SK-N-SH (cell line): ENCODE results near the gene POLR1C.

Experiments
- SIN3A ChIP-seq: IDR thresholded peaks from 2 replicates; pipeline ENCODE4 v1.6.1; 2012; ENCODE audit warnings: low read depth, mild to moderate bottlenecking, low read length, moderate library complexity, borderline replicate concordance
- TF ChIP-seq, protein P1 (sequence below): IDR thresholded peaks from 2 replicates; pipeline ENCODE4 v1.4.0; 2012; ENCODE audit warnings: low read depth

DNA sequence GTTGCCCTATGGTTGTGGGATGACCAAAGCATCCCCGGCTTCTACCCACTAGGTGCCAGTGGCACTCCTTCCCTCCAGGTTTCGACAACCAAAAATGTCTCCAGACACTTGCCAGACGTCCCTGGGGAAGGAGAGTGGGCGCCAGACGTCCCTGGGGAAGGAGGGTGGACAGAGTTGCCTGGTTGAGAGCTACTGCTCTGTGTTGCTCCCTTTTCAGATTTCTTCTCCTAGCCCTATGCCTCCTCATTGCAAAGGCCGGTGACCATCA lies 19.8 kb upstream of the POLR1C start:
- TF ChIP-seq SIN3A, result no peak
- TF ChIP-seq, protein P1, sequence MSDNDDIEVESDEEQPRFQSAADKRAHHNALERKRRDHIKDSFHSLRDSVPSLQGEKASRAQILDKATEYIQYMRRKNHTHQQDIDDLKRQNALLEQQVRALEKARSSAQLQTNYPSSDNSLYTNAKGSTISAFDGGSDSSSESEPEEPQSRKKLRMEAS, result no peak
